Mesenchymal stem cell (in vitro differentiated cells and primary cell): Measurements from ENCODE around the gene CERS6.

Source experiments
- DNase-seq: peaks from one replicate; pipeline ENCODE4 v3.0.0-alpha.2; 2013
- H2AFZ ChIP-seq: one replicate; pipeline ENCODE4 v1.6.1; 2013; ENCODE audit warnings: low read depth, mild to moderate bottlenecking, control low read depth, inconsistent platforms, low read length, moderate library complexity
- H2AK5ac ChIP-seq: 2 replicates; pipeline ENCODE4 v1.6.1; 2013; ENCODE audit warnings: low read length, moderate library complexity, mild to moderate bottlenecking, inconsistent platforms; ENCODE audit not compliant: severe bottlenecking
- H2BK120ac ChIP-seq: one replicate; pipeline ENCODE4 v1.6.1; 2013; ENCODE audit warnings: low read depth, mild to moderate bottlenecking, inconsistent platforms, low read length, moderate library complexity
- H2BK12ac ChIP-seq, 2 experiments: one replicate each; pipeline ENCODE4 v1.6.1; 2013; ENCODE audit warnings: inconsistent platforms in 2 of 2, low read length in 2 of 2, mild to moderate bottlenecking in 2 of 2, moderate library complexity in 2 of 2, control low read depth in 1 of 2
- H2BK15ac ChIP-seq: one replicate; pipeline ENCODE4 v1.6.1; 2013; ENCODE audit warnings: mild to moderate bottlenecking, low read depth, inconsistent platforms; ENCODE audit not compliant: poor library complexity, severe bottlenecking
- H2BK5ac ChIP-seq: 2 replicates; pipeline ENCODE4 v1.6.1; 2013; ENCODE audit warnings: low read depth, mild to moderate bottlenecking, low read length, control low read depth, inconsistent platforms; ENCODE audit not compliant: poor library complexity, severe bottlenecking
- H3K14ac ChIP-seq, 2 experiments: one replicate each; pipeline ENCODE4 v1.6.1; 2013; ENCODE audit warnings: inconsistent platforms in 2 of 2, low read length in 2 of 2, control low read depth in 1 of 2, mild to moderate bottlenecking in 1 of 2, moderate library complexity in 1 of 2
- H3K18ac ChIP-seq, 2 experiments: one replicate each; pipeline ENCODE4 v1.6.1; 2013; ENCODE audit warnings: inconsistent platforms in 2 of 2, low read length in 2 of 2, control low read depth in 1 of 2, low read depth in 1 of 2, mild to moderate bottlenecking in 1 of 2
- H3K23ac ChIP-seq, 2 experiments: one replicate each; pipeline ENCODE4 v1.6.1; 2013; ENCODE audit warnings: inconsistent platforms in 2 of 2, low read length in 2 of 2, mild to moderate bottlenecking in 2 of 2, moderate library complexity in 2 of 2, control low read depth in 1 of 2
- H3K27ac ChIP-seq: 2 replicates; pipeline ENCODE4 v1.5.1; 2013; ENCODE audit warnings: mild to moderate bottlenecking, moderate library complexity, low read length, control low read depth, inconsistent platforms; ENCODE audit not compliant: poor library complexity, severe bottlenecking
- H3K27me3 ChIP-seq, 2 experiments: 2 replicates each; pipeline versions ENCODE4 v1.6.1 to v1.7.0; 2013; ENCODE audit warnings: low read length in 2 of 2, mild to moderate bottlenecking in 2 of 2, moderate library complexity in 2 of 2, control low read depth in 1 of 2, inconsistent platforms in 1 of 2; ENCODE audit not compliant: control insufficient read depth in 1 of 2, insufficient read depth in 1 of 2
- H3K36me3 ChIP-seq, 2 experiments: 2 replicates each; pipeline versions ENCODE4 v1.6.1 to v1.7.0; 2013; ENCODE audit warnings: low read length in 2 of 2, control low read depth in 1 of 2, inconsistent platforms in 1 of 2, low read depth in 1 of 2, mild to moderate bottlenecking in 1 of 2; ENCODE audit not compliant: insufficient read depth in 2 of 2, control insufficient read depth in 1 of 2
- H3K4ac ChIP-seq, 2 experiments: one replicate each; pipeline ENCODE4 v1.6.1; 2013; ENCODE audit warnings: inconsistent platforms in 2 of 2, low read length in 2 of 2, mild to moderate bottlenecking in 2 of 2, moderate library complexity in 2 of 2, control low read depth in 1 of 2, low read depth in 1 of 2
- H3K4me1 ChIP-seq: 2 replicates; pipeline ENCODE4 v1.6.1; 2013; ENCODE audit warnings: low read depth, low read length, control low read depth; ENCODE audit not compliant: control insufficient read depth, insufficient read depth
- H3K4me2 ChIP-seq: 2 replicates; pipeline ENCODE4 v1.6.1; 2013; ENCODE audit warnings: low read length, mild to moderate bottlenecking, inconsistent platforms; ENCODE audit not compliant: poor library complexity, severe bottlenecking
- H3K4me3 ChIP-seq, 2 experiments: 2 replicates each; pipeline versions ENCODE4 v1.5.1 to v1.7.0; 2013; ENCODE audit warnings: low read length in 2 of 2, mild to moderate bottlenecking in 2 of 2, control low read depth in 1 of 2, low read depth in 1 of 2; ENCODE audit not compliant: insufficient read depth in 1 of 2
- H3K79me1 ChIP-seq: replicated peaks from 2 replicates; pipeline ENCODE4 v1.6.1; 2013; ENCODE audit warnings: mild to moderate bottlenecking, control low read depth, low read length, inconsistent platforms; ENCODE audit not compliant: poor library complexity, severe bottlenecking
- H3K9ac ChIP-seq: 2 replicates; pipeline ENCODE4 v1.7.0; 2013; ENCODE audit warnings: mild to moderate bottlenecking, low read length, moderate library complexity
- H3K9me3 ChIP-seq: 2 replicates; pipeline ENCODE4 v1.7.0; 2013; ENCODE audit warnings: mild to moderate bottlenecking, low read length; ENCODE audit not compliant: control insufficient read depth
- H4K8ac ChIP-seq: one replicate; pipeline ENCODE4 v1.6.1; 2013; ENCODE audit warnings: inconsistent platforms, mild to moderate bottlenecking, low read length, moderate library complexity
- H4K91ac ChIP-seq: one replicate; pipeline ENCODE4 v1.6.1; 2013; ENCODE audit warnings: mild to moderate bottlenecking, low read length, inconsistent platforms
- WGBS: methylation state at CpG from one replicate; pipeline ENCODE4 v1.1.7; 2013; ENCODE audit warnings: mixed read lengths; 5-methylcytosine and 5-hydroxymethylcytosine counted together

The CERS6 gene

GRCh38 chr2:168649562-168649961 lies 193.5 kb downstream of the CERS6 start:
- no peak overlapping the region for H4K8ac ChIP-seq

GRCh38 chr2:168650139-168650538 lies 194.1 kb downstream of the CERS6 start:
- no peak overlapping the region for H3K14ac ChIP-seq
- no peaks in the 10 kb centered on the region for H3K9me3 ChIP-seq
- H3K79me1 ChIP-seq, result peaks cover 2% of the 10 kb centered on the region
- no peak overlapping the region for H3K4ac ChIP-seq
- no peak overlapping the region for H3K27ac ChIP-seq
- no peak overlapping the region for H2BK15ac ChIP-seq
- no peak overlapping the region for H4K91ac ChIP-seq
- no peak overlapping the region for H2AK5ac ChIP-seq
- no peak overlapping the region for H3K4me2 ChIP-seq
- no peak overlapping the region for H2BK120ac ChIP-seq
- no peaks in the 10 kb centered on the region for H3K4me1 ChIP-seq
- no peaks in the 10 kb centered on the region for H3K27me3 ChIP-seq
- no peak overlapping the region for H3K23ac ChIP-seq
- no peak overlapping the region for H4K8ac ChIP-seq
- H2AFZ ChIP-seq, result no peak overlapping the region
- H3K4me3 ChIP-seq, result no peak overlapping the region
- DNase-seq, result no peak
- H3K9ac ChIP-seq, result no peak overlapping the region
- no peak overlapping the region for H2BK5ac ChIP-seq
- no peak overlapping the region for H3K18ac ChIP-seq
- no peaks in the 10 kb centered on the region for H3K36me3 ChIP-seq
- H2BK12ac ChIP-seq, result no peak overlapping the region
- WGBS, result 0% methylated on average over 1 of the region's 1 CpG

More at GRCh38 chr2:168649562-168649961, 193.5 kb downstream of the CERS6 start:
- Histone ChIP-seq H3K27me3 (no peaks in the 10 kb centered on the region), H3K79me1 (peaks cover 2% of the 10 kb centered on the region), H3K27ac (no peak overlapping the region), H3K4me2 (no peak overlapping the region), H3K4ac (no peak overlapping the region), H2BK15ac (no peak overlapping the region), H3K9ac (no peak overlapping the region), H2BK5ac (no peak overlapping the region), H3K4me1 (no peaks in the 10 kb centered on the region), H3K4me3 (no peak overlapping the region), H2BK12ac (peak overlapping the region in 1 of 2 experiments; percentile 10), H2BK120ac (peak overlapping the region; percentile 42), H3K14ac (no peak overlapping the region), H3K9me3 (no peaks in the 10 kb centered on the region), H4K91ac (no peak overlapping the region), H3K36me3 (no peaks in the 10 kb centered on the region), H3K18ac (peak overlapping the region in 1 of 2 experiments; percentile 2), H2AK5ac (no peak overlapping the region), H3K23ac (no peak overlapping the region), H2AFZ (no peak overlapping the region)
- WGBS, result 83% methylated on average over 2 of the region's 2 CpGs
- DNase-seq, result no peak

DNA sequence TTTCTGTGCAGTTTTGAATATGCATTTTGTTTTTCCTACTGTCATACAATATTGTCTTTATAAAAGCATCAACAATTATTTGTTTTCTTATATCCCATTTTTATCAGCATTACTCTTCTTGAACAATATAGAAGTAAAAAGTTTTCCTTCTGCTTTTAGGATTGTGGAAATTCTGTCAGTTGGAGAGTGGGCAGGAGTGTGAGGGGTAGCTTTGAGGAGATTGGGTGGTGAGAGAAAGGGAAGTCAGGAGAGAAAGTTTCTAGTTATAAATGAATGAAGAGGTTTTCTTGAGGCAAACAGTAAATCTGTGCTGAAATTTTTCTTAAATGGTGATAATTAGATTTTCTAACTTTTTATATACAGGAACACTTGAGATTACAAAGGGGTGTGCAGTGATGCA lies 194.7 kb downstream of the CERS6 start:
- no peak overlapping the region for H2AFZ ChIP-seq
- no peak overlapping the region for H3K4me3 ChIP-seq
- no peak overlapping the region for H3K23ac ChIP-seq
- no peak overlapping the region for H2BK12ac ChIP-seq
- H3K9ac ChIP-seq, result no peak overlapping the region
- no peak overlapping the region for H2BK120ac ChIP-seq
- H4K91ac ChIP-seq, result no peak overlapping the region
- no peak for DNase-seq
- H2BK5ac ChIP-seq, result no peak overlapping the region
- no peaks in the 10 kb centered on the region for H3K36me3 ChIP-seq
- no peaks in the 10 kb centered on the region for H3K27me3 ChIP-seq
- H3K27ac ChIP-seq, result no peak overlapping the region
- no peak overlapping the region for H2BK15ac ChIP-seq
- H3K4ac ChIP-seq, result no peak overlapping the region
- no peak overlapping the region for H4K8ac ChIP-seq
- H3K9me3 ChIP-seq, result no peaks in the 10 kb centered on the region
- no peak overlapping the region for H3K18ac ChIP-seq
- H3K4me1 ChIP-seq, result no peaks in the 10 kb centered on the region
- no peak overlapping the region for H3K14ac ChIP-seq
- no peak overlapping the region for H2AK5ac ChIP-seq
- no peak overlapping the region for H3K4me2 ChIP-seq
- peaks cover 2% of the 10 kb centered on the region for H3K79me1 ChIP-seq

DNA sequence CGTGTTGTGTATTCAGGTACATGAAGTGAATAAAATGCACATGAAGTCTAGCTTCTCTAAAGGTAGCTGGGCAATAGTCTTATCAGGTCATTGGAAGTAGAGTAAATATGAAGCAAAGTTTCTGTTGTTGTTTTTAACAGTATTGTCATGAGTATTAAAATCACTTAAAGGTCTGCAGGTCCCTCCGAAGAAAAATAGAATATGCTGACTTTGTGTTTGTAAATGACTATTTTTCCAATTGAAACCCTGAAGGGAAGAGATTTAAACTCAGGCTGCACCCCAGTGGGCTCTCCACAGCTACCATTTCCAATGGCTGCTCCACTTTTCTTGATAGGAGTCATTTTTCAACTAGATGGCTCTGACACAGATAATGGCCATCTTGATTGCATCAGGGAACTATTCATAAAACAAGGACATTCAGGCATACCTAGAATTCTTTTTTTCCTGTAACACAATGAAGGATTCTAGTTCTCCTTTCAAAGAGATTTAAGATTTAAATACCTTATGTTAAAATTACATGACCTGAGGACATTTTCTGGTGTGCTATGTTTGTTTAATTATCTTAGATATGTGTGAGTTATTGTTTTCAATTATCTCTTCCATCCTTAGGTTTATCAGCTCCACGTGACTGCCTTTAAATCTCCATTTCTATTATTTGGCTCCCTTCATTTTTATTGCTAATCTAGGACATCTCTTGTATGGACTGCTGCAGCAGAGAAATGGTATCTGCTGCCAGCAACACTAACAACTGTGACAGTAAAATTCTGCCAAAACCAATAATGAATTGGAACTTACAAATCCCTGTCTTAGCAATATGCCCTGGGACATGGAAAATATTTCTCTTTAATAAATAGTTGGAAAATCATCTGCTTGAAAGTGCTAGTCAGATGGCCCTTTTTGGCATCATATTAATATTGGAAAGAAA lies 197.2 kb downstream of the CERS6 start:
- Histone ChIP-seq H3K9ac (no peak overlapping the region), H2AFZ (no peak overlapping the region), H3K4ac (no peak overlapping the region), H2BK120ac (no peak overlapping the region), H2BK5ac (no peak overlapping the region), H3K23ac (no peak overlapping the region), H3K4me1 (no peaks in the 10 kb centered on the region), H3K4me3 (no peak overlapping the region), H4K8ac (no peak overlapping the region), H4K91ac (no peak overlapping the region), H2BK15ac (no peak overlapping the region), H3K18ac (no peak overlapping the region), H3K79me1 (peaks cover 2% of the 10 kb centered on the region), H3K27ac (no peak overlapping the region), H3K14ac (no peak overlapping the region), H3K27me3 (no peaks in the 10 kb centered on the region), H2AK5ac (no peak overlapping the region), H2BK12ac (no peak overlapping the region), H3K4me2 (no peak overlapping the region), H3K9me3 (no peaks in the 10 kb centered on the region), H3K36me3 (no peaks in the 10 kb centered on the region)
- 86% methylated on average over 3 of the region's 3 CpGs for WGBS
- no peak for DNase-seq
